Panc1 (cell line): ENCODE measurements around the gene ZFP92. TPM values are rescaled to one million over a fixed set of nuclear protein-coding genes. Genes with fewer than 3 reads are reported as not detected.

Source experiments
- ATAC-seq: fragments of 200-7000 bp; cut with Tn5 transposase; 2 replicates; pipeline ENCODE4 v1.9.1; 2020; ENCODE audit warnings: mild to moderate bottlenecking, moderate library complexity
- BruUV-seq: library from RNA; stranded (reverse); fragments of 400-500 nt; replicated peaks from 2 replicates; lab custom pipeline; 2021; lab: Mats Ljungman, UMichigan
- CTCF ChIA-PET: fragments of 300-600 bp; sonication (Branson Sonifier 250); formaldehyde crosslinking; loops from one replicate; lab custom pipeline; 2022; ENCODE audit warnings: antibody characterized with exemption; lab: Charles Lee
- POLR2A ChIA-PET: fragments of 300-600 bp; sonication (Branson Sonifier 250); formaldehyde crosslinking; loops from one replicate; lab custom pipeline; 2022; ENCODE audit warnings: antibody characterized with exemption; lab: Charles Lee
- DNase-seq: peaks from one replicate; pipeline ENCODE4 v3.0.0-alpha.2; 2010; ENCODE audit warnings: low read depth, low spot score
- H3K27ac ChIP-seq: 2 replicates; pipeline ENCODE4 v1.5.1; 2011; ENCODE audit warnings: mild to moderate bottlenecking, low read length, inconsistent platforms
- H3K27me3 ChIP-seq: fragments of 200-500 bp; sonication (Bioruptor generic); 2 replicates; pipeline ENCODE4 v1.6.0; 2014; ENCODE audit warnings: low read length, inconsistent platforms; ENCODE audit not compliant: control insufficient read depth, insufficient read depth
- H3K36me3 ChIP-seq: fragments of 200-500 bp; sonication (Bioruptor generic); 2 replicates; pipeline ENCODE4 v1.5.1; 2014; ENCODE audit warnings: inconsistent platforms, mild to moderate bottlenecking, low read length, moderate library complexity; ENCODE audit not compliant: control insufficient read depth, insufficient read depth
- H3K4me1 ChIP-seq: 2 replicates; pipeline ENCODE4 v1.5.1; 2011; ENCODE audit warnings: inconsistent platforms, mild to moderate bottlenecking, low read length, moderate library complexity; ENCODE audit not compliant: control insufficient read depth, insufficient read depth
- H3K4me3 ChIP-seq, 2 experiments: 2 replicates each; pipeline ENCODE4 v1.5.1; 2011 to 2012; ENCODE audit warnings: low read depth in 2 of 2, low read length in 2 of 2, mild to moderate bottlenecking in 2 of 2, inconsistent platforms in 1 of 2, moderate library complexity in 1 of 2
- H3K9me3 ChIP-seq: fragments of 200-500 bp; sonication (Bioruptor generic); 2 replicates; pipeline ENCODE4 v1.5.1; 2014; ENCODE audit warnings: low read depth, mild to moderate bottlenecking, inconsistent platforms, low read length, moderate library complexity; ENCODE audit not compliant: control insufficient read depth, insufficient read depth
- POLR2AphosphoS5 ChIP-seq: IDR thresholded peaks from 2 replicates; pipeline ENCODE4 v1.6.1; 2012; ENCODE audit warnings: mild to moderate bottlenecking, low read depth, low read length, moderate library complexity
- SIN3A ChIP-seq: IDR thresholded peaks from 2 replicates; pipeline ENCODE4 v1.6.1; 2012; ENCODE audit warnings: low read depth, mild to moderate bottlenecking, low read length, moderate library complexity, borderline replicate concordance; ENCODE audit not compliant: insufficient read depth
- TCF7L2 ChIP-seq: IDR thresholded peaks from 2 replicates; pipeline ENCODE4 v1.6.1; 2011; ENCODE audit warnings: mild to moderate bottlenecking, low read depth, low read length, inconsistent platforms
- in situ Hi-C: cut with HindIII; loops from 2 replicates; pipeline ENCODE4 v1.10.0; 2016; ENCODE audit warnings: low sequenced_read_pairs, low pct_unique_long_range_greater_than_20kb
- intact Hi-C: fragments of 100-400 bp; cut with micrococcal nuclease; formaldehyde crosslinking; loops from one replicate; pipeline ENCODE4 v1.10.0; 2022; ENCODE audit not compliant: unreplicated experiment
- total RNA-seq: library from RNA; stranded (reverse); gene quantifications from one replicate; pipeline ENCODE4 v1.2.1, GENCODE V29; 2021; ENCODE audit not compliant: unreplicated experiment
- TF ChIP-seq, protein P1 (sequence below): fragments of 450-650 bp; IDR thresholded peaks from 2 replicates; pipeline ENCODE4 v1.5.1; 2017; ENCODE audit warnings: mild to moderate bottlenecking
- TF ChIP-seq, protein P2 (sequence below), 2 experiments: IDR thresholded peaks; 2 replicates each; pipeline ENCODE4 v1.6.1; 2011 to 2012; ENCODE audit warnings: low read depth in 2 of 2, control low read depth in 1 of 2, low read length in 1 of 2, mild to moderate bottlenecking in 1 of 2, moderate library complexity in 1 of 2; ENCODE audit not compliant: insufficient read depth in 1 of 2

The ZFP92 gene
- total RNA-seq, 1 experiment from 2014 or later: 0.90 TPM

DNA sequence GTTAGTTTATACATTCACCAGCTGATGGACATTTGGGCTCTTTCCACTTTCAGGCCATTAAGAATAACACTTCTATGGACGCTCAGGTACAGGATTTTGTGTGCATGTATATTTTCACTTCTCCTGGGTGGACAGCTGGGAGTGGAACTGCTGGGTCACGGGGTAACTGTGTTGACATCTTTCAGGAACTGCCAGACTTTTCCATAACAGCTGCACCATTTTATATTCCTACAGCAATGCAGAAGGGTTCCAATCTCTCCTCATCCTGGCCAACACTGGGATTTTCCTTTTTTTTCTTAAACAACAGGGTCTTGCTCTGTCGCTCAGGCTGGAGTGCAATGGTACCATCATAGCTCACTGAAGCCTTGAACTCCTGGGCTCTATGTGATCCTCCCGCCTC lies 47.2 kb downstream of the ZFP92 start:
- intact Hi-C loops (no loop called here), in situ Hi-C loops (no loop called here)
- no peaks in the 10 kb centered on the region for H3K27me3 ChIP-seq
- no peaks in the 10 kb centered on the region; the same call in 1 of the 2 replicates for H3K36me3 ChIP-seq
- no TSS peak for BruUV-seq
- DNase-seq (no peak), ATAC-seq (no peak)
- H3K9me3 ChIP-seq: no peaks in the 10 kb centered on the region
- no peak overlapping the region for H3K27ac ChIP-seq
- H3K4me1 ChIP-seq: no peaks in the 10 kb centered on the region
- CTCF ChIA-PET: no interaction called here
- POLR2A ChIA-PET: no interaction called here
- TF ChIP-seq POLR2AphosphoS5 (no peak), SIN3A (no peak), TCF7L2 (no peak)
- TF ChIP-seq, protein P1, sequence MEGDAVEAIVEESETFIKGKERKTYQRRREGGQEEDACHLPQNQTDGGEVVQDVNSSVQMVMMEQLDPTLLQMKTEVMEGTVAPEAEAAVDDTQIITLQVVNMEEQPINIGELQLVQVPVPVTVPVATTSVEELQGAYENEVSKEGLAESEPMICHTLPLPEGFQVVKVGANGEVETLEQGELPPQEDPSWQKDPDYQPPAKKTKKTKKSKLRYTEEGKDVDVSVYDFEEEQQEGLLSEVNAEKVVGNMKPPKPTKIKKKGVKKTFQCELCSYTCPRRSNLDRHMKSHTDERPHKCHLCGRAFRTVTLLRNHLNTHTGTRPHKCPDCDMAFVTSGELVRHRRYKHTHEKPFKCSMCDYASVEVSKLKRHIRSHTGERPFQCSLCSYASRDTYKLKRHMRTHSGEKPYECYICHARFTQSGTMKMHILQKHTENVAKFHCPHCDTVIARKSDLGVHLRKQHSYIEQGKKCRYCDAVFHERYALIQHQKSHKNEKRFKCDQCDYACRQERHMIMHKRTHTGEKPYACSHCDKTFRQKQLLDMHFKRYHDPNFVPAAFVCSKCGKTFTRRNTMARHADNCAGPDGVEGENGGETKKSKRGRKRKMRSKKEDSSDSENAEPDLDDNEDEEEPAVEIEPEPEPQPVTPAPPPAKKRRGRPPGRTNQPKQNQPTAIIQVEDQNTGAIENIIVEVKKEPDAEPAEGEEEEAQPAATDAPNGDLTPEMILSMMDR: no peak
- TF ChIP-seq, protein P2, sequence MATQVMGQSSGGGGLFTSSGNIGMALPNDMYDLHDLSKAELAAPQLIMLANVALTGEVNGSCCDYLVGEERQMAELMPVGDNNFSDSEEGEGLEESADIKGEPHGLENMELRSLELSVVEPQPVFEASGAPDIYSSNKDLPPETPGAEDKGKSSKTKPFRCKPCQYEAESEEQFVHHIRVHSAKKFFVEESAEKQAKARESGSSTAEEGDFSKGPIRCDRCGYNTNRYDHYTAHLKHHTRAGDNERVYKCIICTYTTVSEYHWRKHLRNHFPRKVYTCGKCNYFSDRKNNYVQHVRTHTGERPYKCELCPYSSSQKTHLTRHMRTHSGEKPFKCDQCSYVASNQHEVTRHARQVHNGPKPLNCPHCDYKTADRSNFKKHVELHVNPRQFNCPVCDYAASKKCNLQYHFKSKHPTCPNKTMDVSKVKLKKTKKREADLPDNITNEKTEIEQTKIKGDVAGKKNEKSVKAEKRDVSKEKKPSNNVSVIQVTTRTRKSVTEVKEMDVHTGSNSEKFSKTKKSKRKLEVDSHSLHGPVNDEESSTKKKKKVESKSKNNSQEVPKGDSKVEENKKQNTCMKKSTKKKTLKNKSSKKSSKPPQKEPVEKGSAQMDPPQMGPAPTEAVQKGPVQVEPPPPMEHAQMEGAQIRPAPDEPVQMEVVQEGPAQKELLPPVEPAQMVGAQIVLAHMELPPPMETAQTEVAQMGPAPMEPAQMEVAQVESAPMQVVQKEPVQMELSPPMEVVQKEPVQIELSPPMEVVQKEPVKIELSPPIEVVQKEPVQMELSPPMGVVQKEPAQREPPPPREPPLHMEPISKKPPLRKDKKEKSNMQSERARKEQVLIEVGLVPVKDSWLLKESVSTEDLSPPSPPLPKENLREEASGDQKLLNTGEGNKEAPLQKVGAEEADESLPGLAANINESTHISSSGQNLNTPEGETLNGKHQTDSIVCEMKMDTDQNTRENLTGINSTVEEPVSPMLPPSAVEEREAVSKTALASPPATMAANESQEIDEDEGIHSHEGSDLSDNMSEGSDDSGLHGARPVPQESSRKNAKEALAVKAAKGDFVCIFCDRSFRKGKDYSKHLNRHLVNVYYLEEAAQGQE (IDR thresholded peaks at IDR 0.05; ENCODE audit: insufficient read depth in 1 of 2, low read depth in 2 of 2, low read length in 1 of 2): no peak
- H3K4me3 ChIP-seq: no peak overlapping the region

GRCh38 chrX:153459986-153460385 lies 48.7 kb downstream of the ZFP92 start:
- intact Hi-C loops (no loop called here), in situ Hi-C loops (no loop called here)
- no peaks in the 10 kb centered on the region for H3K4me1 ChIP-seq
- CTCF ChIA-PET: interaction anchor here (0.9 kb wide), 1 partner anchor 17 kb away, joined by 3 read pairs; no protein-coding TSS in a partner anchor
- DNase-seq: no peak
- no peaks in the 10 kb centered on the region; the same call in 1 of the 2 replicates for H3K36me3 ChIP-seq
- BruUV-seq: no TSS peak
- H3K27me3 ChIP-seq: no peaks in the 10 kb centered on the region
- H3K4me3 ChIP-seq: no peak overlapping the region
- no peaks in the 10 kb centered on the region for H3K9me3 ChIP-seq
- TF ChIP-seq SIN3A: no peak
- TF ChIP-seq, protein P2 (IDR thresholded peaks at IDR 0.05; ENCODE audit: insufficient read depth in 1 of 2, low read depth in 2 of 2, low read length in 1 of 2): no peak
- TF ChIP-seq POLR2AphosphoS5: no peak
- TF ChIP-seq, protein P1: no peak
- TF ChIP-seq TCF7L2: no peak
- no peak for ATAC-seq
- POLR2A ChIA-PET: no interaction called here
- no peak overlapping the region for H3K27ac ChIP-seq
